Mesendoderm (in vitro differentiated cells): ENCODE data around the gene DSC2.
A peak's percentile ranks its signal among the peaks of the same experiment; 100 is the strongest.

Experiments
- DNase-seq: peaks from one replicate; pipeline ENCODE4 v3.0.0; 2013
- H2AK5ac ChIP-seq: 2 replicates; pipeline ENCODE4 v1.6.1; 2013; ENCODE audit warnings: low read length, inconsistent platforms
- H2BK120ac ChIP-seq: 2 replicates; pipeline ENCODE4 v1.6.1; 2013; ENCODE audit warnings: low read depth, mild to moderate bottlenecking, low read length, moderate library complexity, mixed read lengths
- H2BK15ac ChIP-seq: replicated peaks from 2 replicates; pipeline ENCODE4 v1.6.1; 2013; ENCODE audit warnings: low read depth, mild to moderate bottlenecking, moderate library complexity
- H2BK5ac ChIP-seq: 2 replicates; pipeline ENCODE4 v1.6.1; 2013; ENCODE audit warnings: low read length, inconsistent platforms
- H3K18ac ChIP-seq: 2 replicates; pipeline ENCODE4 v1.6.1; 2013; ENCODE audit warnings: mild to moderate bottlenecking, low read length, mixed read lengths
- H3K23ac ChIP-seq: one replicate; pipeline ENCODE4 v1.6.1; 2013; ENCODE audit warnings: low read length
- H3K27ac ChIP-seq: 2 replicates; pipeline ENCODE4 v1.5.1; 2013; ENCODE audit warnings: low read depth, mild to moderate bottlenecking, inconsistent platforms, low read length, moderate library complexity
- H3K27me3 ChIP-seq: 2 replicates; pipeline ENCODE4 v1.6.1; 2013; ENCODE audit warnings: low read length, control low read depth, mild to moderate bottlenecking, inconsistent platforms; ENCODE audit not compliant: insufficient read depth, poor library complexity
- H3K36me3 ChIP-seq: 2 replicates; pipeline ENCODE4 v1.6.1; 2013; ENCODE audit warnings: low read length, inconsistent platforms; ENCODE audit not compliant: control insufficient read depth, insufficient read depth
- H3K4ac ChIP-seq: one replicate; pipeline ENCODE4 v1.6.1; 2013; ENCODE audit warnings: low read depth, mild to moderate bottlenecking, low read length, moderate library complexity
- H3K4me1 ChIP-seq: 2 replicates; pipeline ENCODE4 v1.6.1; 2013; ENCODE audit warnings: low read depth, low read length, inconsistent platforms; ENCODE audit not compliant: control insufficient read depth
- H3K4me2 ChIP-seq: 2 replicates; pipeline ENCODE4 v1.6.1; 2013; ENCODE audit warnings: low read length
- H3K4me3 ChIP-seq: 2 replicates; pipeline ENCODE4 v1.5.1; 2013; ENCODE audit warnings: mild to moderate bottlenecking, low read length
- H3K56ac ChIP-seq: one replicate; pipeline ENCODE4 v1.6.1; 2013; ENCODE audit warnings: low read length
- H3K79me1 ChIP-seq: 2 replicates; pipeline ENCODE4 v1.6.1; 2013; ENCODE audit warnings: low read length, inconsistent platforms
- H3K79me2 ChIP-seq: 2 replicates; pipeline ENCODE4 v1.6.1; 2013; ENCODE audit warnings: mild to moderate bottlenecking, low read length; ENCODE audit not compliant: control insufficient read depth, insufficient read depth
- H3K9ac ChIP-seq: 2 replicates; pipeline ENCODE4 v1.6.1; 2013; ENCODE audit warnings: low read length, inconsistent platforms
- H4K5ac ChIP-seq: one replicate; pipeline ENCODE4 v1.6.1; 2013; ENCODE audit warnings: low read length
- H4K8ac ChIP-seq: one replicate; pipeline ENCODE4 v1.6.1; 2013; ENCODE audit warnings: low read depth, mild to moderate bottlenecking, control low read depth, low read length, moderate library complexity
- WGBS: extraction: QIAGEN DNeasy Blood & Tissue Kit; methylation state at CpG from one replicate; pipeline ENCODE4 v1.1.7; 2013; ENCODE audit warnings: low lambda C conversion rate, missing lambda C conversion rate; ENCODE audit not compliant: insufficient coverage; ENCODE audit errors: extremely low coverage; 5-methylcytosine and 5-hydroxymethylcytosine counted together

Gene DSC2

DNA sequence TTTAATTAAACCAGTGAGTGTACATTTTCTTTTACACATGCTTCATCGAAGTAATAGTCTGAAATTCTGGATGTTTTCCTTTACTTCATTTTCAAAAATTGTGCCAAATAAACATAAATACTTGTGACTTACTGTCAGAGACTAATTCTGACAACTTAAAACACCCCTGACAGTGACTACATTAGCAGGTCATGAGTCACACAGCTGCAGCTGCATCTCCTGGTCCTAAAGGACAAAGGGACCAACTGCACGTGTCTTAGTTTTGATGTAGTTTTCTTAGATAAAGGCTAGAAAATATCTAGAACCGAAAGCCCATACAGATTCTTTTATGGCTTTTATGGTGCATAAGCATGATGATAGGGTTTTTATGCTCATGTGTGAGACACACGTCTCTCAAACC is 30.0 kb downstream of the DSC2 start:
- no CpG with 5 or more reads among the region's 4 CpGs for WGBS
- Histone ChIP-seq H4K5ac (no peak overlapping the region), H3K23ac (no peak overlapping the region), H2BK5ac (no peak overlapping the region), H3K9ac (no peak overlapping the region), H2BK120ac (no peak overlapping the region), H4K8ac (no peak overlapping the region), H3K4me3 (no peak overlapping the region), H3K79me1 (no peaks in the 10 kb centered on the region), H3K18ac (no peak overlapping the region), H3K79me2 (no peaks in the 10 kb centered on the region), H3K4me1 (no peaks in the 10 kb centered on the region), H3K27me3 (no peaks in the 10 kb centered on the region), H2BK15ac (no peak overlapping the region), H2AK5ac (no peak overlapping the region), H3K27ac (no peak overlapping the region), H3K56ac (no peak overlapping the region), H3K36me3 (peaks cover 1% of the 10 kb centered on the region), H3K4me2 (no peak overlapping the region), H3K4ac (no peak overlapping the region)
- DNase-seq: peak; percentile 7

DNA sequence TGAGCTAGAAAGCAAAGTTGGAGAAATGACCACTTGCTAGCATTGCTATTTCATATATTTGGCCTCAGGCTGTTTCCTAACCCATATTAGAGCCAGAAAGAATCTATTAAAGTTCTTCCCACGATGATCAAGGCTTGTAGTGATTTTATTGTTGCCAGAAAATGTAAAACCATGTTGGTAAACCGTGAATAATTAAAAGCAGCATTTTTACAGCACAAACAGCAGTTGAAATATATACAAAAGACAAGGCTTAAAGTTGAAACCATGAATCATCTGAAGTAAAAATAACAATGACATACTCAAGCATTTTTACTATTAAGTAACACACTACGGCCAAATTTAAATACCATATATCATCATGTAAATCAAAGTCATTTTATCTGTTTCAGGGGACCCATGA is 32.0 kb downstream of the DSC2 start:
- H2BK15ac ChIP-seq: no peak overlapping the region
- H3K27me3 ChIP-seq: no peaks in the 10 kb centered on the region
- no CpG with 5 or more reads among the region's 3 CpGs for WGBS
- H3K4me3 ChIP-seq: no peak overlapping the region
- no peak overlapping the region for H3K23ac ChIP-seq
- H3K18ac ChIP-seq: no peak overlapping the region
- H3K4me1 ChIP-seq: no peaks in the 10 kb centered on the region
- no peak for DNase-seq
- no peak overlapping the region for H2BK5ac ChIP-seq
- no peak overlapping the region for H3K27ac ChIP-seq
- no peak overlapping the region for H3K4ac ChIP-seq
- no peak overlapping the region for H2AK5ac ChIP-seq
- no peak overlapping the region for H3K56ac ChIP-seq
- H2BK120ac ChIP-seq: no peak overlapping the region
- H3K36me3 ChIP-seq: peaks cover 1% of the 10 kb centered on the region
- no peak overlapping the region for H3K4me2 ChIP-seq
- no peaks in the 10 kb centered on the region for H3K79me1 ChIP-seq
- no peak overlapping the region for H4K8ac ChIP-seq
- H4K5ac ChIP-seq: no peak overlapping the region
- no peaks in the 10 kb centered on the region for H3K79me2 ChIP-seq
- H3K9ac ChIP-seq: no peak overlapping the region

DNA sequence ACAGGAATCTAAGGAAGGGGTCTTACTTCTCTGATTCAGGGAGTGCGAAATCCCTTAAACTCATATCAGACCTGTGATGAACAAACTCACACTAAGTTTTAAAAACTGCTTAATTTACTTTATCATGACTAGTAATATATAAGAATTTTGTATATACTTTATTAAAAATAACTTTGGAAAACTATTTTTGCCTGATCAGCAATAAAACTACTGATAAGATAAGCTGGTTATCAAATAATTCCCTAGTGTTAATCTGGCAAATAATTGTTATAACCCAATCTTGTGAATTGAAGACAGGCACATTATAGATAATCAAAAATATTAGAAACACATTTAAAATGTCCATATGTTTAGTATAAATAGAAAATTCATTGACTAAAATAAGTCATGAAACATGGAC is 36.0 kb downstream of the DSC2 start:
- Histone ChIP-seq H2AK5ac (no peak overlapping the region), H3K4ac (no peak overlapping the region), H3K27me3 (no peaks in the 10 kb centered on the region), H4K5ac (no peak overlapping the region), H3K4me2 (no peak overlapping the region), H2BK120ac (no peak overlapping the region), H3K56ac (no peak overlapping the region), H4K8ac (no peak overlapping the region), H3K79me1 (no peaks in the 10 kb centered on the region), H3K36me3 (peaks cover 1% of the 10 kb centered on the region), H3K4me3 (no peak overlapping the region), H3K27ac (no peak overlapping the region), H2BK5ac (no peak overlapping the region), H3K23ac (no peak overlapping the region), H3K9ac (no peak overlapping the region), H2BK15ac (no peak overlapping the region), H3K79me2 (no peaks in the 10 kb centered on the region), H3K18ac (no peak overlapping the region), H3K4me1 (no peaks in the 10 kb centered on the region)
- WGBS: no CpG with 5 or more reads among the region's 1 CpG
- DNase-seq: no peak

- H3K9ac ChIP-seq: no peak overlapping the region
- no peak overlapping the region for H4K8ac ChIP-seq
- H3K18ac ChIP-seq: no peak overlapping the region
- H3K79me1 ChIP-seq: no peaks in the 10 kb centered on the region
- no peak overlapping the region for H3K27ac ChIP-seq
- no CpG with 5 or more reads among the region's 6 CpGs for WGBS
- H2AK5ac ChIP-seq: no peak overlapping the region
- H3K4me1 ChIP-seq: no peaks in the 10 kb centered on the region
- no peak overlapping the region for H2BK15ac ChIP-seq
- H3K4me3 ChIP-seq: no peak overlapping the region
- DNase-seq: peak; percentile 78
- no peak overlapping the region for H2BK120ac ChIP-seq
- no peak overlapping the region for H3K56ac ChIP-seq
- no peaks in the 10 kb centered on the region for H3K27me3 ChIP-seq
- H3K36me3 ChIP-seq: peaks cover 1% of the 10 kb centered on the region
- H3K4me2 ChIP-seq: no peak overlapping the region
- no peak overlapping the region for H3K4ac ChIP-seq
- H2BK5ac ChIP-seq: no peak overlapping the region
- H3K79me2 ChIP-seq: no peaks in the 10 kb centered on the region
- no peak overlapping the region for H4K5ac ChIP-seq
- H3K23ac ChIP-seq: no peak overlapping the region
Measured at GRCh38 chr18:31065036-31065773, 37.0 kb downstream of the DSC2 start.

- H3K4me2 ChIP-seq: no peak overlapping the region
- H2BK120ac ChIP-seq: no peak overlapping the region
- H3K27ac ChIP-seq: no peak overlapping the region
- no peak overlapping the region for H4K8ac ChIP-seq
- H3K4me3 ChIP-seq: no peak overlapping the region
- DNase-seq: no peak
- H3K36me3 ChIP-seq: peaks cover 1% of the 10 kb centered on the region
- H3K18ac ChIP-seq: no peak overlapping the region
- H3K4me1 ChIP-seq: no peaks in the 10 kb centered on the region
- no peak overlapping the region for H2BK15ac ChIP-seq
- no peaks in the 10 kb centered on the region for H3K79me1 ChIP-seq
- no peak overlapping the region for H3K4ac ChIP-seq
- no peak overlapping the region for H3K23ac ChIP-seq
- WGBS: no CpG with 5 or more reads among the region's 1 CpG
- H2BK5ac ChIP-seq: no peak overlapping the region
- H3K56ac ChIP-seq: no peak overlapping the region
- H3K9ac ChIP-seq: no peak overlapping the region
- no peak overlapping the region for H2AK5ac ChIP-seq
- H3K27me3 ChIP-seq: no peaks in the 10 kb centered on the region
- H3K79me2 ChIP-seq: no peaks in the 10 kb centered on the region
- no peak overlapping the region for H4K5ac ChIP-seq
Measured at GRCh38 chr18:31064130-31064529, 38.1 kb downstream of the DSC2 start.

DNA sequence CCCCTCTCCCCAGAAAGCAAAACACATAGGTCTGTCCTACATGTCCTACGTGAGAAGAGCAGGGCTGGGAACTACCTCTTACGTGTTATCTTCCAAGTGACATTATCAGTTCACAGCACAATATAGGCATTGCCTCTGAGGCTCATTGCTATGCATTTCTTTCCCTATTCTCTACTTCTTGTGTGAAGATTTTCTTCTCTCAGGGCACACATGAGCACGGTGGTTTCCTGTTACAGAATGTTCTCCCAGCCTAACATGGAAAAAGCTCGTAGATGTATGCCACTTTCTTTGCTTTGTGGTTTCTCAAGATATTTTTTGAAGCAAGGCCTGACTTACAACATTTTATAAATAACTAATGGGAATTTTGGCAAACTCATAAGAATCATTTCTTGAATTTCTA is 40.3 kb downstream of the DSC2 start:
- H3K4me3 ChIP-seq: no peak overlapping the region
- peak; percentile 18 for DNase-seq

More for the DNA sequence above, 40.3 kb downstream of the DSC2 start:
- no peak overlapping the region for H3K23ac ChIP-seq
- no CpG with 5 or more reads among the region's 4 CpGs for WGBS
- H2BK120ac ChIP-seq: no peak overlapping the region
- H2BK5ac ChIP-seq: no peak overlapping the region
- no peaks in the 10 kb centered on the region for H3K27me3 ChIP-seq
- no peak overlapping the region for H2AK5ac ChIP-seq
- no peak overlapping the region for H3K4ac ChIP-seq
- H2BK15ac ChIP-seq: no peak overlapping the region
- H3K79me2 ChIP-seq: no peaks in the 10 kb centered on the region
- H3K36me3 ChIP-seq: no peaks in the 10 kb centered on the region
- no peak overlapping the region for H4K5ac ChIP-seq
- H3K4me1 ChIP-seq: no peaks in the 10 kb centered on the region
- H3K18ac ChIP-seq: no peak overlapping the region
- no peak overlapping the region for H3K9ac ChIP-seq
- no peak overlapping the region for H3K27ac ChIP-seq
- H3K79me1 ChIP-seq: no peaks in the 10 kb centered on the region
- H4K8ac ChIP-seq: no peak overlapping the region
- no peak overlapping the region for H3K4me2 ChIP-seq
- H3K56ac ChIP-seq: no peak overlapping the region
